ENCODE results near the gene SNHG17.

- no peak for TF ChIP-seq CTCF (IDR thresholded peaks at IDR 0.05 in 8 of 11, conservative IDR thresholded peaks at IDR 0.05 in 3 of 11)
- TF ChIP-seq POLR2AphosphoS5 (IDR thresholded peaks at IDR 0.05): no peak
- TF ChIP-seq POLR2A (IDR thresholded peaks at IDR 0.05): no peak
Observed at GRCh38 chr20:38458314-38458713, 23.2 kb upstream of the SNHG17 start.
